Uterus (tissue), 2 donors: ENCODE measurements around the gene CD22.

Experiments used
- POLR2A ChIP-seq, 2 donors: fragments of 450-650 bp; IDR thresholded peaks; one replicate each; pipeline ENCODE4 v1.6.1; 2016; ENCODE audit warnings: antibody characterized with exemption in 2 of 2, mild to moderate bottlenecking in 1 of 2, moderate library complexity in 1 of 2
- TF ChIP-seq, protein P1 (sequence below), 4 experiments: fragments of 200-600 bp in 2 of 4; fragments of 450-650 bp in 2 of 4; sonication (generic) in 2 of 4; IDR thresholded peaks; one replicate each; pipeline ENCODE4 v1.5.1; 2016 to 2019; ENCODE audit warnings: antibody characterized with exemption in 4 of 4, mild to moderate bottlenecking in 2 of 4, moderate library complexity in 1 of 4

- TF ChIP-seq, protein P1, sequence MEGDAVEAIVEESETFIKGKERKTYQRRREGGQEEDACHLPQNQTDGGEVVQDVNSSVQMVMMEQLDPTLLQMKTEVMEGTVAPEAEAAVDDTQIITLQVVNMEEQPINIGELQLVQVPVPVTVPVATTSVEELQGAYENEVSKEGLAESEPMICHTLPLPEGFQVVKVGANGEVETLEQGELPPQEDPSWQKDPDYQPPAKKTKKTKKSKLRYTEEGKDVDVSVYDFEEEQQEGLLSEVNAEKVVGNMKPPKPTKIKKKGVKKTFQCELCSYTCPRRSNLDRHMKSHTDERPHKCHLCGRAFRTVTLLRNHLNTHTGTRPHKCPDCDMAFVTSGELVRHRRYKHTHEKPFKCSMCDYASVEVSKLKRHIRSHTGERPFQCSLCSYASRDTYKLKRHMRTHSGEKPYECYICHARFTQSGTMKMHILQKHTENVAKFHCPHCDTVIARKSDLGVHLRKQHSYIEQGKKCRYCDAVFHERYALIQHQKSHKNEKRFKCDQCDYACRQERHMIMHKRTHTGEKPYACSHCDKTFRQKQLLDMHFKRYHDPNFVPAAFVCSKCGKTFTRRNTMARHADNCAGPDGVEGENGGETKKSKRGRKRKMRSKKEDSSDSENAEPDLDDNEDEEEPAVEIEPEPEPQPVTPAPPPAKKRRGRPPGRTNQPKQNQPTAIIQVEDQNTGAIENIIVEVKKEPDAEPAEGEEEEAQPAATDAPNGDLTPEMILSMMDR (IDR thresholded peaks at IDR 0.05) = no peak
- TF ChIP-seq POLR2A (IDR thresholded peaks at IDR 0.05) = no peak
Measured at GRCh38 chr19:35340431-35340830, 11.4 kb downstream of the CD22 start.
